Thyroid gland (tissue), 4 donors: Measurements from ENCODE around the gene CPE.

Source experiments
- CTCF ChIP-seq, 6 experiments: fragments of 200-600 bp in 3 of 6; fragments of 450-650 bp in 3 of 6; sonication (generic) in 3 of 6; IDR thresholded peaks; one replicate each; pipeline ENCODE4 v1.5.1; 2016 to 2019; ENCODE audit warnings: antibody characterized with exemption in 6 of 6, mild to moderate bottlenecking in 2 of 6, inconsistent platforms in 1 of 6, moderate library complexity in 1 of 6
- POLR2A ChIP-seq, 2 donors: fragments of 450-650 bp; IDR thresholded peaks; one replicate each; pipeline ENCODE4 v1.6.1; 2017; ENCODE audit warnings: antibody characterized with exemption in 2 of 2, mild to moderate bottlenecking in 2 of 2, moderate library complexity in 1 of 2

GRCh38 chr4:165332502-165332901 lies 46.3 kb upstream of the CPE start:
- TF ChIP-seq CTCF (IDR thresholded peaks at IDR 0.05) (no peak), POLR2A (IDR thresholded peaks at IDR 0.05) (no peak)
